Right kidney (tissue), 1 donor: Measurements from ENCODE around the gene EPHA6.

Source experiments
- DNase-seq: peaks from one replicate; pipeline ENCODE4 v3.0.0-alpha.2; 2016

The EPHA6 gene

DNA sequence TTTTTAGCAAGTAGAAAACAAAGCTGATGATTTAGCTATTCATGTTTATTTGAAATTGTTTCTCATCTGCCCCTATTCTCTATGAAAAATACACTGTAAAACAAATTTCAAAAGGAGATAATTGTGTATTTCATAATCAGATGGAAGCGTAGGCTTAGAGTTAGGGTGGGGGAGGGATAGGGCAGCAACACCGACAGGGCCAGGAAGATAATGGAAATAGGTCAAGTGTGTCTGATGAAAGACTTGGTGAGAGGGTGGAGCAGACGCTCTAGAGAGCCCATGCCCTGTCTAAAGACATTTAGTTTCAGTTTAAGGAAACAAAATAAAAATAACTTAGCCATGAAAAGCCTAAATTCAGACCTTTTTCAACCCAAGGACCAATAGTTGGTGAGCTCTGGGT lies 898.5 kb downstream of the EPHA6 start:
- DNase-seq, result no peak

DNA sequence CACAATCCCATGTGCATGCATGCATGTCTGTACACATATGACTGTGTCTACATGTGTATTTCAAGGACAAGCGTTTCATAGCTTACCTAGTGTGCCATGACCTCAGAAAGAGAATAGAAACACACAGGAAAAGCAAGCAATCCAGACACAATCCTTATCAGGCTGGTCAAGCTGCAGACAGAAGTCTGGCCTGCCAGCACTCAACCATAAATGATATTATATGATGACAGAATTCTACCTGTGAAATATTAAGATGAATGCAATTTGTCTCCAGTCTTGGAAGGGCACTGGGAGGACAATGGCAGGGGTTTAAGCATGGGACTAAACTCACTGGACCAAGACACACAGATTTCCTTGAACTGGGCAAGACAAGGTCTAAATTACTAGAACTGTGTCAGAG lies 899.2 kb downstream of the EPHA6 start:
- no peak for DNase-seq

GRCh38 chr3:97719156-97719821 lies 904.9 kb downstream of the EPHA6 start:
- DNase-seq, result peak; percentile 31

DNA sequence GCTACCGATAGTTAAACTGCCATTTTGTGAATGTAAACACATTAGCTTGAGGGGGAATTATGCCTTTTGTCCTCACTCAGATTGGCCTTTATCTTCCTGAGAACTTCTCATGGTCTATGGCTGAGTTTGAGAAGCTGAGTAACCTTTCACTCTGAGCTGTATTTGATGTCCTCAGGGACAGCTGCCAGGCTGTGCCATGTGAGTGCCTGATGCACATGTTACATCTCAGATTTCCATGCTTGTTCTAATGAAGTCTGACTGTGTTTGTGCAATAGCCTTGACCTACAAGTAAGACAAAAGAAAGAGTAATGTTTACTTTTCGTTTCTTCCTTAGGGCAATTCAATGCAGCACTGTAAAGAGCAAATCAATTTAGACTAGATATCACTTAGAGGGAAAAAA lies 906.0 kb downstream of the EPHA6 start:
- DNase-seq, result no peak

DNA sequence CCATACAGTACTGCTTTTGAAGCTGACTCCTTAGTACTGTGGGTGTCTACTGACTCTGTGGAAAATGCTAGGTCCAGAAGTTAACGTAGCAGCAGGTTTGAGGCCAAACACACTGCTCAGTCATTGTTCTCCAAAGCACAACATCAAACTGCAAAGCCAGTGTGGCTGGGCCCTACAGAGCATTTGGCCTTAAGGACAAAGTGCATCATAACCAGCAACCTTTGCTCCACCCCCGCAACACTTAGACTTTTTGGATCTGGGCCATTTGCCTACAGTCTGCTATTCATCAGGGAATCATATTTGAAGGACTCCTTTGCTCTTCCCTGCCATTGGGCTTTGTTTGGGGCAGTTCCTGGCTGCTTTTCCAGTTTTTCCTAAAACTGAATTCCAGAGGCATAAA lies 907.1 kb downstream of the EPHA6 start:
- no peak for DNase-seq

- DNase-seq, result peak; percentile 16
Measured at GRCh38 chr3:97736928-97737327, 922.5 kb downstream of the EPHA6 start.

- DNase-seq, result no peak
Measured at GRCh38 chr3:97738761-97739160, 924.4 kb downstream of the EPHA6 start.

- no peak for DNase-seq
Measured at GRCh38 chr3:97742036-97742435, 927.6 kb downstream of the EPHA6 start.

DNA sequence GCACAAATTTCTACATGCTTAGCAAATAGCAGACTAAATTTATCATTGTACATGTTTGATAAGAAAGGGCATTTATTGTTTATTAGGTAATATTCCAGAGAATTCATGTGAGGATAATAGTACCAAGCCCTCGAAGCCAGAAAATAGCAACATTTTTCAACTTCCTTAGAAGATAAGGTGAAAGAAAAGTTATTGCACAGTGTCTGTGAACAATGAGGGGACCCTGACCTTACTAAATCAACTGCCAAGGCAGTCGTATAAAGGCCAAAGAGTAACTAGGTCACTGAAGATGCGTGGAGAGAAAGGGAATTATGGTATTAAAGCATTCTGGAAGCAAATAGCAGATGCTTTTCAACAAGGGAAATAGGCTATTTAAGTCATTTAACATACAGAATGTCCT lies 929.9 kb downstream of the EPHA6 start:
- DNase-seq, result no peak

DNA sequence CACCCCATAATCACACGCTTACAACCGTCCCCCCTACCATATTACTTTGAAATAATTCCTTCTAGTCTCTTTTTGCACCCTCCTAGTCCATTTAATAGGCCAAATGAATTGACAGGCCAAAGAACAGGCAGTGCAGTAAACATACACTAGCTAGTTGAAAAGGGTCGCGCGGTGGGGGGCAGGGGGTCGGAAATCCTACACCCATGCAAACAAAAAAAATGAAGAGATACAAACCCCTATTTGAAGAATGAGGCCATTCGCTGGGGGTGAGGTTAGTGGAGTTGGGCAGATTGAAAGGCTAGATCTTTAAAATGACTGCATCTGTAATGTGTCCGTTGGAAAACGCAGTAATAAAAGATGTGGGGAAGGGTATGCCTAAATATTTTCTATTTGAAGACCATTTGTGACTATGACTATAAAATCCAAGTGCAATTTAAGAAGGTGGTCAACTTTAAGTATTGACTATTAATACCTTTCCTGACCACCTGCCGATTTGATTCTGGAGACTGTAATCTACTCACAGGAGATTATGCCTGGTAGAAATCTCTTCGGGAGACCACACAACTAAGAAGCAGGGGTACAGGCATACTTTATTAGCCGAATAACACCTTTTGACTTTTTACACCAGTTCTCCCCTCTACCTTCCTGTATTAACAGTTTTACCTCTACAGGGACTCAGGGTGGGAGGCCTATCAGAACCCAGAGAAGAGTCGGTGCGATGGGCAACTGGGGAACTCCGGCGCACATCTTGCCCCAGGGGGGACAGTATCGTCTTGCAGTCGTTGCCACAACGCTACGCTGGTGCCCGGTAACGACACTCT lies 949.4 kb downstream of the EPHA6 start:
- DNase-seq, result peak; percentile 32

- DNase-seq, result peak; percentile 98
Measured at GRCh38 chr3:97764407-97765238, 950.2 kb downstream of the EPHA6 start, which contains the start of gene ARL6. Gene ARL6 (plus strand): TSS chr3:97764758. CDS start chr3:97768108, 3,350 bp downstream.

GRCh38 chr3:97765336-97765735 lies 950.9 kb downstream of the EPHA6 start:
- DNase-seq, result no peak

DNA sequence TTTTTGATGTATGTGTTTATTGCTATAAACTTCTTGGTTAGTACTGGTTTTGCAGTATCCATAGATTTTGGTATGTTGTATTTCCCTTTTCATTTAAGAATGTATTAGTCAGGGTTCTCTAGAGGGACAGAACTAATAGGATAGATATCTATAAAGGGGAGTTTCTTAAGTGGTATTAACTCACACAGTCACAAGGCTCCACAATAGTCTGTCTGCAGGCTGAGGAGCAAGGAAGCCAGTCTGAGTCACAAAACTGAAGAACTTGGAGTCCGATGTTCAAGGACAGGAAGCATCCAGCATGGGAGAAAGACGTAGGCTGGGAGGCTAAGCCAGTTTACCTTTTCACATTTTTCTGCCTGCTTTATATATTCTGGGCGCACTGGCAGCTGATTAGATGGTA lies 958.5 kb downstream of the EPHA6 start:
- no peak for DNase-seq

GRCh38 chr3:97778152-97778551 lies 963.8 kb downstream of the EPHA6 start:
- DNase-seq, result no peak

DNA sequence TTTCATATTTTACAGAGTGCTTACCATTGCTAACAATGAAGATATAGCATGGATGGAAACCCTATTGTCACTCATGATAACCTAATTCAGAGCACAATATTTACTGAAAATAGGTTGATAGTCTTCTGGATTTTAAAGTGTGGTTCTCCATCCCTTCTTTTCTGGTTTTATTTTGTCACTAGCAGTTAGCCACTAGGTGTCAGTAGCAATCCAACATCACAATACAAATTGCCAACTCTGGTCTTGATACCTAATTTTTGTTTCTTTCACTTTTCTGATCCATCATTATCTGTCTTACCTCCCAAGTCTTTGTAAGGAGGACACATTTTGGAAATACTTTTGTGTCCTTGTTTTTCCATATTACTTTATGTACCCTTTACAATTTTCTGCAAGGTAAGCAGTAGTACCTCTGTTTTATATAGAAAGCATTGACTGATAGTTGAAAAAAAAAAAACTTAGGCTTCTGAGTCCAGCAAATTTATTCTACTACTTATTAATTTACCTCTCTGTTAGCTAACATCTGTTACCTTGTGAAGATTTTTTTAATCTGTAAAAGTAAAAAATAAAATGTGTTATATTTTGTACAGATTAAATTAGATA lies 979.1 kb downstream of the EPHA6 start:
- DNase-seq, result no peak

GRCh38 chr3:97795951-97796350 lies 981.6 kb downstream of the EPHA6 start:
- DNase-seq, result no peak
